A673 (cell line): ENCODE results near the gene NTNG2. TPM values are rescaled to one million over a fixed set of nuclear protein-coding genes. Genes with fewer than 3 reads are reported as not detected.

Source experiments
- BruUV-seq: library from RNA; stranded (reverse); fragments of 400-500 nt; replicated peaks from 2 replicates; lab custom pipeline; 2021; lab: Mats Ljungman, UMichigan
- CTCF ChIA-PET: fragments of 300-600 bp; sonication (Branson Sonifier 250); formaldehyde crosslinking; loops from one replicate; lab custom pipeline; 2022; ENCODE audit warnings: antibody characterized with exemption; lab: Charles Lee
- POLR2A ChIA-PET: fragments of 300-600 bp; sonication (Branson Sonifier 250); formaldehyde crosslinking; loops from one replicate; lab custom pipeline; 2022; ENCODE audit warnings: antibody characterized with exemption; ENCODE audit not compliant: low non-redundant PET; lab: Charles Lee
- DNase-seq: peaks from one replicate; pipeline ENCODE4 v3.0.0-alpha.2; 2015; ENCODE audit warnings: low spot score
- H3K27ac ChIP-seq: fragments of 200-600 bp; sonication (generic); 2 replicates; pipeline ENCODE4 v1.5.1; 2016; ENCODE audit warnings: mixed run types, low read depth, mild to moderate bottlenecking, mixed read lengths, antibody characterized with exemption, low read length; ENCODE audit not compliant: poor library complexity, severe bottlenecking
- H3K27me3 ChIP-seq: fragments of 200-600 bp; sonication (generic); replicated peaks from 2 replicates; pipeline ENCODE4 v1.6.1; 2017; ENCODE audit warnings: mixed run types, low read depth, mild to moderate bottlenecking, mixed read lengths, antibody characterized with exemption, low read length; ENCODE audit not compliant: insufficient read depth, poor library complexity
- H3K36me3 ChIP-seq: fragments of 200-600 bp; sonication (generic); 2 replicates; pipeline ENCODE4 v1.6.1; 2016; ENCODE audit warnings: mixed run types, mild to moderate bottlenecking, mixed read lengths, antibody characterized with exemption, low read length; ENCODE audit not compliant: insufficient read depth, poor library complexity, severe bottlenecking
- H3K4me1 ChIP-seq: fragments of 200-600 bp; sonication (generic); 2 replicates; pipeline ENCODE4 v1.6.1; 2017; ENCODE audit warnings: mixed run types, mild to moderate bottlenecking, mixed read lengths, antibody characterized with exemption, low read length; ENCODE audit not compliant: insufficient read depth, poor library complexity, severe bottlenecking
- H3K4me3 ChIP-seq: fragments of 200-600 bp; sonication (generic); 2 replicates; pipeline ENCODE4 v1.5.1; 2016; ENCODE audit warnings: low read depth, mixed run types, mild to moderate bottlenecking, mixed read lengths, low read length; ENCODE audit not compliant: poor library complexity, severe bottlenecking
- H3K9me3 ChIP-seq: fragments of 200-600 bp; sonication (generic); 2 replicates; pipeline ENCODE4 v1.6.1; 2016; ENCODE audit warnings: mixed run types, low read depth, mild to moderate bottlenecking, mixed read lengths, antibody characterized with exemption, low read length; ENCODE audit not compliant: poor library complexity, severe bottlenecking
- EZH2 ChIP-seq: fragments of 200-600 bp; sonication (generic); IDR thresholded peaks from 2 replicates; pipeline ENCODE4 v1.6.1; 2017; ENCODE audit warnings: borderline replicate concordance, low read depth, mild to moderate bottlenecking, mixed read lengths, antibody characterized with exemption, low read length; ENCODE audit not compliant: poor library complexity, severe bottlenecking
- intact Hi-C: fragments of 100-400 bp; cut with micrococcal nuclease; formaldehyde crosslinking; loops from one replicate; pipeline ENCODE4 v1.10.0; 2022; ENCODE audit not compliant: unreplicated experiment
- total RNA-seq: library from RNA; stranded (reverse); gene quantifications from 2 replicates; pipeline ENCODE4 v1.2.3, GENCODE V29; 2021
- TF ChIP-seq, protein P1 (sequence below): fragments of 300-800, 200-600 bp; sonication (generic); conservative IDR thresholded peaks from 2 replicates; pipeline ENCODE4 v1.5.1; 2017; ENCODE audit warnings: low read depth, mild to moderate bottlenecking, antibody characterized with exemption, low read length, moderate library complexity, mixed read lengths

Gene NTNG2
- total RNA-seq, 1 experiment from 2014 or later: 1.5 TPM

- TF ChIP-seq, protein P1, sequence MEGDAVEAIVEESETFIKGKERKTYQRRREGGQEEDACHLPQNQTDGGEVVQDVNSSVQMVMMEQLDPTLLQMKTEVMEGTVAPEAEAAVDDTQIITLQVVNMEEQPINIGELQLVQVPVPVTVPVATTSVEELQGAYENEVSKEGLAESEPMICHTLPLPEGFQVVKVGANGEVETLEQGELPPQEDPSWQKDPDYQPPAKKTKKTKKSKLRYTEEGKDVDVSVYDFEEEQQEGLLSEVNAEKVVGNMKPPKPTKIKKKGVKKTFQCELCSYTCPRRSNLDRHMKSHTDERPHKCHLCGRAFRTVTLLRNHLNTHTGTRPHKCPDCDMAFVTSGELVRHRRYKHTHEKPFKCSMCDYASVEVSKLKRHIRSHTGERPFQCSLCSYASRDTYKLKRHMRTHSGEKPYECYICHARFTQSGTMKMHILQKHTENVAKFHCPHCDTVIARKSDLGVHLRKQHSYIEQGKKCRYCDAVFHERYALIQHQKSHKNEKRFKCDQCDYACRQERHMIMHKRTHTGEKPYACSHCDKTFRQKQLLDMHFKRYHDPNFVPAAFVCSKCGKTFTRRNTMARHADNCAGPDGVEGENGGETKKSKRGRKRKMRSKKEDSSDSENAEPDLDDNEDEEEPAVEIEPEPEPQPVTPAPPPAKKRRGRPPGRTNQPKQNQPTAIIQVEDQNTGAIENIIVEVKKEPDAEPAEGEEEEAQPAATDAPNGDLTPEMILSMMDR: no peak
- TF ChIP-seq EZH2: no peak
- Histone ChIP-seq H3K27me3 (peaks cover 64% of the 10 kb centered on the region), H3K9me3 (no peaks in the 10 kb centered on the region), H3K4me3 (no peak overlapping the region), H3K4me1 (no peaks in the 10 kb centered on the region), H3K27ac (no peak overlapping the region), H3K36me3 (no peaks in the 10 kb centered on the region)
- CTCF ChIA-PET: no interaction called here
- DNase-seq: no peak
- intact Hi-C loops: no loop called here
- POLR2A ChIA-PET: no interaction called here
- BruUV-seq: no TSS peak
Measured at GRCh38 chr9:132147839-132148238, 14.0 kb upstream of the NTNG2 start.

DNA sequence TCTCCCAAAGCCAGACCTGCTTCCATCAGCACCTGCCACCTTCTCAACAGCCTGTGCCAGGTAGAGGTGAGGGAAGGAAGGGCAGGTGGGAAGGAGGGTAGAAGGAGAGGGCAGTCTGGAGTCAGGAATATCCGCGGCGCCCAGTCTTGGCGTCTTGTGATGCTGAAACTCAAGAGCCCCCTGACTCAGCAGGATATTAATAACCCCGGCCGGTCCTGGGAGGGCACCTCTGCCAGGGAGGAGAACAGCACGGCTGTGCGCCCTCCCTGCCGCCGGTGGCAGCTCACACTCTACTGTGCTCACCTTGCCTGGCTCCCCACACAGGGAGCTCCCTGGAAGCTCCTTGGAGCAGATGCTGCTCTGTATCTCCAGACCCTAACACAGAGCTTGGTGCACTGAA lies 11.6 kb upstream of the NTNG2 start:
- no peak for DNase-seq
- CTCF ChIA-PET: no interaction called here
- H3K4me1 ChIP-seq: no peaks in the 10 kb centered on the region
- peaks cover 49% of the 10 kb centered on the region for H3K27me3 ChIP-seq
- POLR2A ChIA-PET: no interaction called here
- intact Hi-C loops: no loop called here
- H3K27ac ChIP-seq: no peak overlapping the region
- TF ChIP-seq EZH2: no peak
- TF ChIP-seq, protein P1: no peak
- no TSS peak for BruUV-seq
- no peaks in the 10 kb centered on the region for H3K36me3 ChIP-seq
- no peak overlapping the region for H3K4me3 ChIP-seq
- H3K9me3 ChIP-seq: no peaks in the 10 kb centered on the region

DNA sequence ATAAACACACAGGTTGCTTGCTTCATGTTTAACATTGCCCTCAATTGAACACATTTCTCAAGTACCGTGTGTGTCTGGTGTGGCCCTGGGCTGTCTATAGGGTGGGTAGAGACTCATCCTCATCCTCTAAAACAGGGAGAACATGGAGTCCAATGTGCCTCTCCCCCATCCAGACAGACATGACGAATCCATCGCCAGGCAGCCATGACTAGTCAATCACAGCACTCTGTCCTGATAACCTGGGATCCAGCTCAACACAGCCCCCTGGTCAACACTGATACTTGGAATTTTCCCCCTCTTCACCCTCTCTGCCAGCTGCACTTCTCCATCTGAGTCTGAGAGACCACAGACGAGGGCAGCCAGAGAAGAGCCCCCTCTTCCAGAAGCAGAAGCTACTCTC lies 10.7 kb upstream of the NTNG2 start:
- H3K36me3 ChIP-seq: no peaks in the 10 kb centered on the region
- intact Hi-C loops: no loop called here
- ChIA-PET POLR2A (no interaction called here), CTCF (no interaction called here)
- TF ChIP-seq, protein P1: no peak
- TF ChIP-seq EZH2: no peak
- no peaks in the 10 kb centered on the region for H3K4me1 ChIP-seq
- no peaks in the 10 kb centered on the region for H3K9me3 ChIP-seq
- peaks cover 46% of the 10 kb centered on the region for H3K27me3 ChIP-seq
- DNase-seq: no peak
- H3K27ac ChIP-seq: no peak overlapping the region
- BruUV-seq: no TSS peak
- H3K4me3 ChIP-seq: no peak overlapping the region
